Breast epithelium (tissue), 4 donors: Measurements from ENCODE around the gene KRIT1. TPM values are rescaled to one million over a fixed set of nuclear protein-coding genes. Genes with fewer than 3 reads are reported as not detected.
A peak's percentile ranks its signal among the peaks of the same experiment; 100 is the strongest.
"Not testable (repeated sequence)": the region's sequence is repeated elsewhere in the genome, so short reads cannot be mapped to it uniquely, and the experiment has no call there.

Source experiments
- DNase-seq, 2 donors: peaks; one replicate each; pipeline ENCODE4 v3.0.0-alpha.2; 2019; ENCODE audit warnings: low spot score in 2 of 2
- H3K27ac ChIP-seq, 2 donors: fragments of 200-600 bp; sonication (generic) in 1 of 2; one replicate each; pipeline ENCODE4 v1.5.1; 2016 to 2019; ENCODE audit warnings: mild to moderate bottlenecking in 1 of 2
- H3K27me3 ChIP-seq, 2 donors: fragments of 200-600 bp; sonication (generic) in 1 of 2; one replicate each; pipeline versions ENCODE4 v1.5.1 to v1.6.0; 2017 to 2019; ENCODE audit warnings: control low read depth in 1 of 2, mild to moderate bottlenecking in 1 of 2
- H3K36me3 ChIP-seq: fragments of 200-600 bp; one replicate; pipeline ENCODE4 v1.5.1; 2019
- H3K4me1 ChIP-seq, 2 donors: fragments of 200-600 bp; sonication (generic); one replicate each; pipeline ENCODE4 v1.5.1; 2016 to 2019; ENCODE audit warnings: control low read depth in 1 of 2
- H3K4me3 ChIP-seq, 3 donors: fragments of 200-600 bp; sonication (generic); 1 replicate in 2 of 3; 2 replicates in 1 of 3; pipeline ENCODE4 v1.5.1; 2016 to 2019; ENCODE audit warnings: mild to moderate bottlenecking in 3 of 3, moderate library complexity in 2 of 3
- H3K9me3 ChIP-seq, 2 donors: fragments of 200-600 bp; sonication (generic) in 1 of 2; one replicate each; pipeline ENCODE4 v1.5.1; 2016 to 2019; ENCODE audit warnings: control low read depth in 1 of 2
- CTCF ChIP-seq, 3 donors: fragments of 450-650 bp; IDR thresholded peaks; one replicate each; pipeline ENCODE4 v1.5.1; 2016 to 2017; ENCODE audit warnings: antibody characterized with exemption in 3 of 3, mild to moderate bottlenecking in 3 of 3, moderate library complexity in 3 of 3
- POLR2A ChIP-seq: fragments of 450-650 bp; IDR thresholded peaks from one replicate; pipeline ENCODE4 v1.6.1; 2016; ENCODE audit warnings: antibody characterized with exemption, mild to moderate bottlenecking, moderate library complexity
- POLR2AphosphoS5 ChIP-seq, 3 donors: sonication (generic); formaldehyde crosslinking; IDR thresholded peaks; one replicate each; pipeline ENCODE4 v1.6.1; 2017; ENCODE audit warnings: antibody characterized with exemption in 3 of 3
- intact Hi-C: fragments of 100-400 bp; cut with DNase I; formaldehyde crosslinking; loops from one replicate; pipeline ENCODE4 v1.15.1; 2023; ENCODE audit warnings: low total_unique reads
- total RNA-seq, 3 donors: library from RNA; depleted of rRNA; stranded (reverse); fragments of >200 nt; gene quantifications; one replicate each; pipeline ENCODE4 v1.1.0, GENCODE V29; 2016

Gene KRIT1
- total RNA-seq, 3 donors from 2014 or later, result 64.6 to 95.7 (median 74.6) TPM

DNA sequence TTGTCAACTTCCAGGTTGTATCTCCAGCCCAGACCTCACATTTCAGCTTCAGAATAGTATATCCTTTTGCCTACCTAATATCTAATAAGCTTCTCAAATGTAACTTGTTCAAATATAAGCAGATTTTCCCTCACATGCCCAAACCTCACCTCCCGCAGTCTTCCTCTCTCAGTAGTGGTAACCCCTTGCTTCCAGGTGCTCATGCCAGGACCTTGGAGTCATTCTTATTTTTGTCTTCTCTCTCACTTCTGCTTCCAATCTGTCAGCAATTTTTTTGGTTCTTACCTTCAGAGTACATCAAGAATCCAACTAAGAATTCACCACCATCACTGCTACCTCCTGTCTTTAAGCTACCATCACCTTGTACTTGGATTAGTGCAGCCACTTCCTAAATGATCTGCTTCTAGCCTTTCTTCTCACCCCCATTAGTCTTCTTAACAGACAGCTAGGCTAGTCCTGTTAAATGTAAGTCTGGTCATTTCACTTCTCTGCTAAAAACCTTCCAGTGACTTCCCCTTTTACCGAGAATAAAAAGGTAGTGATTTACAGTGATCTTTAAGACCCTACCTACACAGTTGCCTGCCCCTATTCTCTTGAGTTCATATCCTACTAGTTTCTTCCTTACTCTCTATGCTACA is 14.0 kb upstream of the KRIT1 start:
- Histone ChIP-seq H3K4me1 (no peaks in the 10 kb centered on the region), H3K27me3 (no peaks in the 10 kb centered on the region), H3K4me3 (no peak overlapping the region), H3K36me3 (no peaks in the 10 kb centered on the region), H3K9me3 (no peaks in the 10 kb centered on the region), H3K27ac (no peak overlapping the region)
- no peak for DNase-seq
- intact Hi-C loops, result no loop called here
- TF ChIP-seq CTCF (IDR thresholded peaks at IDR 0.05), result no peak
- TF ChIP-seq POLR2A, result no peak
- TF ChIP-seq POLR2AphosphoS5 (IDR thresholded peaks at IDR 0.05), result no peak

GRCh38 chr7:92259062-92259461 is 13.3 kb upstream of the KRIT1 start:
- no peak for TF ChIP-seq CTCF (IDR thresholded peaks at IDR 0.05)
- TF ChIP-seq POLR2AphosphoS5 (IDR thresholded peaks at IDR 0.05), result no peak
- no peak for TF ChIP-seq POLR2A
- Histone ChIP-seq H3K4me1 (no peaks in the 10 kb centered on the region), H3K9me3 (no peaks in the 10 kb centered on the region), H3K27ac (no peak overlapping the region), H3K36me3 (no peaks in the 10 kb centered on the region), H3K4me3 (no peak overlapping the region), H3K27me3 (no peaks in the 10 kb centered on the region)
- intact Hi-C loops, result no loop called here
- DNase-seq, result no peak

GRCh38 chr7:92255308-92255707 is 9.6 kb upstream of the KRIT1 start:
- Histone ChIP-seq H3K27ac (peak overlapping the region; percentile 2 to 23), H3K9me3 (no peaks in the 10 kb centered on the region), H3K27me3 (no peaks in the 10 kb centered on the region), H3K4me1 (no peaks in the 10 kb centered on the region), H3K4me3 (peak overlapping the region in 1 of 3 donors; percentile 31), H3K36me3 (no peaks in the 10 kb centered on the region)
- intact Hi-C loops, result no loop called here
- no peak for TF ChIP-seq POLR2A
- no peak for TF ChIP-seq POLR2AphosphoS5 (IDR thresholded peaks at IDR 0.05)
- TF ChIP-seq CTCF (IDR thresholded peaks at IDR 0.05), result no peak
- no peak for DNase-seq

GRCh38 chr7:92254800-92255199 is 9.1 kb upstream of the KRIT1 start:
- H3K27ac ChIP-seq, H3K4me3 ChIP-seq, H3K4me1 ChIP-seq, H3K27me3 ChIP-seq, H3K9me3 ChIP-seq, DNase-seq, intact Hi-C loops, H3K36me3 ChIP-seq: not testable (repeated sequence)

- no peaks in the 10 kb centered on the region for H3K9me3 ChIP-seq
- intact Hi-C loops, result no loop called here
- no peak overlapping the region for H3K4me3 ChIP-seq
- DNase-seq, result no peak
- H3K27ac ChIP-seq, result no peak overlapping the region
- H3K36me3 ChIP-seq, result no peaks in the 10 kb centered on the region
- TF ChIP-seq POLR2A (no peak), POLR2AphosphoS5 (IDR thresholded peaks at IDR 0.05) (no peak), CTCF (IDR thresholded peaks at IDR 0.05) (no peak)
- H3K27me3 ChIP-seq, result no peaks in the 10 kb centered on the region
- H3K4me1 ChIP-seq, result no peaks in the 10 kb centered on the region
These were observed 7.5 kb upstream of the KRIT1 start for GRCh38 chr7:92253251-92253650.

GRCh38 chr7:92251181-92251580 is 5.5 kb upstream of the KRIT1 start:
- no peaks in the 10 kb centered on the region for H3K27me3 ChIP-seq
- H3K36me3 ChIP-seq, result no peaks in the 10 kb centered on the region
- H3K9me3 ChIP-seq, result no peaks in the 10 kb centered on the region
- no peak overlapping the region for H3K4me3 ChIP-seq
- no peaks in the 10 kb centered on the region for H3K4me1 ChIP-seq
- DNase-seq, result no peak
- TF ChIP-seq POLR2AphosphoS5 (IDR thresholded peaks at IDR 0.05) (no peak), CTCF (IDR thresholded peaks at IDR 0.05) (no peak), POLR2A (no peak)
- no peak overlapping the region for H3K27ac ChIP-seq
- intact Hi-C loops, result no loop called here
